H1 (cell line): Measurements from ENCODE around the gene HES5. TPM values are rescaled to one million over a fixed set of nuclear protein-coding genes. Genes with fewer than 3 reads are reported as not detected.

ENCODE experiments used
- CTCF ChIA-PET: fragments of 300-600 bp; sonication (Branson Sonifier 250); formaldehyde crosslinking; loops from one replicate; lab custom pipeline; 2021; ENCODE audit not compliant: partially characterized antibody; lab: Charles Lee
- POLR2A ChIA-PET: fragments of 300-600 bp; sonication (Branson Sonifier 250); formaldehyde crosslinking; loops from one replicate; lab custom pipeline; 2021; ENCODE audit warnings: inconsistent platforms; ENCODE audit not compliant: partially characterized antibody; lab: Charles Lee
- DNase-seq, 2 experiments: peaks; one replicate each; pipeline versions ENCODE4 v3.0.0 to v3.0.0-alpha.2; 2010 to 2022; ENCODE audit warnings: low spot score in 2 of 2, low read depth in 1 of 2, mixed read lengths in 1 of 2
- FAIRE-seq: peaks from 2 replicates; lab custom pipeline; 2011; peaks lifted over from hg19 to GRCh38; lab: Jason Lieb, UNC
- H2AFZ ChIP-seq: 2 replicates; pipeline ENCODE4 v1.8.1; 2012; ENCODE audit warnings: low read length, inconsistent platforms
- H2AK5ac ChIP-seq: 2 replicates; pipeline ENCODE4 v1.6.1; 2013; ENCODE audit warnings: low read depth, low read length
- H2BK120ac ChIP-seq: replicated peaks from 2 replicates; pipeline ENCODE3; 2013; ENCODE audit warnings: low read depth, low read length, inconsistent platforms
- H2BK12ac ChIP-seq: 2 replicates; pipeline ENCODE4 v1.6.1; 2013; ENCODE audit warnings: low read depth, low read length
- H2BK15ac ChIP-seq: 2 replicates; pipeline ENCODE4 v1.6.1; 2013; ENCODE audit warnings: low read length
- H2BK20ac ChIP-seq: 2 replicates; pipeline ENCODE4 v1.6.1; 2013; ENCODE audit warnings: low read length
- H2BK5ac ChIP-seq: 2 replicates; pipeline ENCODE4 v1.6.1; 2013; ENCODE audit warnings: low read depth, low read length
- H3K14ac ChIP-seq: 2 replicates; pipeline ENCODE4 v1.6.1; 2013; ENCODE audit warnings: inconsistent platforms; ENCODE audit not compliant: insufficient read length
- H3K18ac ChIP-seq: 2 replicates; pipeline ENCODE4 v1.6.1; 2013; ENCODE audit warnings: low read length; ENCODE audit errors: extremely low read depth
- H3K23ac ChIP-seq: 2 replicates; pipeline ENCODE4 v1.6.1; 2013; ENCODE audit warnings: inconsistent platforms; ENCODE audit not compliant: insufficient read length
- H3K23me2 ChIP-seq: 2 replicates; pipeline ENCODE4 v1.6.1; 2013; ENCODE audit warnings: low read depth, low read length
- H3K27ac ChIP-seq: 2 replicates; pipeline ENCODE4 v1.6.1; 2011; ENCODE audit warnings: low read depth, low read length, inconsistent platforms
- H3K27me3 ChIP-seq, 4 experiments: replicated peaks in 1 of 4; 1 replicate in 1 of 4; 2 replicates in 3 of 4; pipeline versions ENCODE4 v1.6.1 to v1.8.1; 2011 to 2013; ENCODE audit warnings: low read length in 3 of 4, mild to moderate bottlenecking in 3 of 4, inconsistent platforms in 2 of 4, mixed read lengths in 2 of 4, moderate library complexity in 1 of 4; ENCODE audit not compliant: control insufficient read depth in 3 of 4, insufficient read depth in 3 of 4; ENCODE audit errors: extremely low read depth in 1 of 4
- H3K36me3 ChIP-seq, 4 experiments: 2 replicates each; pipeline versions ENCODE4 v1.6.1 to v1.8.1; 2011 to 2013; ENCODE audit warnings: mild to moderate bottlenecking in 4 of 4, low read length in 3 of 4, moderate library complexity in 2 of 4, control low read depth in 1 of 4, inconsistent platforms in 1 of 4; ENCODE audit not compliant: insufficient read depth in 4 of 4, control insufficient read depth in 2 of 4
- H3K4ac ChIP-seq: replicated peaks from 2 replicates; pipeline ENCODE3; 2013; ENCODE audit warnings: low read length, low read depth, mixed read lengths, inconsistent platforms; ENCODE audit not compliant: insufficient read length
- H3K4me1 ChIP-seq, 4 experiments: replicated peaks in 1 of 4; 1 replicate in 1 of 4; 2 replicates in 3 of 4; pipeline versions ENCODE4 v1.6.1 to v1.8.1; 2011 to 2013; ENCODE audit warnings: low read length in 3 of 4, inconsistent platforms in 2 of 4, mixed read lengths in 1 of 4; ENCODE audit not compliant: insufficient read depth in 4 of 4, control insufficient read depth in 3 of 4
- H3K4me2 ChIP-seq, 2 experiments: 2 replicates each; pipeline versions ENCODE4 v1.6.1 to v1.8.1; 2011 to 2013; ENCODE audit warnings: low read depth in 2 of 2, low read length in 2 of 2, control low read depth in 1 of 2, inconsistent platforms in 1 of 2, mild to moderate bottlenecking in 1 of 2; ENCODE audit not compliant: insufficient read depth in 1 of 2
- H3K4me3 ChIP-seq, 4 experiments: fragments of 200-600, 300-600 bp in 1 of 4; sonication (generic), shearing (Covaris generic), sonication (Bioruptor Twin) in 1 of 4; 2 replicates each; pipeline versions ENCODE4 v1.5.1 to v1.8.1; 2011 to 2016; ENCODE audit warnings: low read length in 4 of 4, low read depth in 3 of 4, control low read depth in 2 of 4, inconsistent platforms in 2 of 4, mild to moderate bottlenecking in 2 of 4, mixed read lengths in 1 of 4, moderate library complexity in 1 of 4; ENCODE audit not compliant: insufficient read depth in 2 of 4; ENCODE audit errors: extremely low read depth in 1 of 4
- H3K56ac ChIP-seq: replicated peaks from 2 replicates; pipeline ENCODE3; 2013; ENCODE audit warnings: low read depth, mild to moderate bottlenecking, mixed read lengths, low read length, inconsistent platforms; ENCODE audit not compliant: insufficient read length
- H3K79me1 ChIP-seq: 2 replicates; pipeline ENCODE4 v1.6.1; 2013; ENCODE audit warnings: low read depth, low read length, control low read depth
- H3K79me2 ChIP-seq, 2 experiments: 2 replicates each; pipeline versions ENCODE4 v1.6.1 to v1.8.1; 2012 to 2013; ENCODE audit warnings: low read length in 2 of 2, mild to moderate bottlenecking in 2 of 2, inconsistent platforms in 1 of 2; ENCODE audit not compliant: insufficient read depth in 2 of 2, control insufficient read depth in 1 of 2
- H3K9ac ChIP-seq, 4 experiments: replicated peaks in 1 of 4; 1 replicate in 1 of 4; 2 replicates in 3 of 4; pipeline versions ENCODE4 v1.6.1 to v1.8.1; 2011 to 2013; ENCODE audit warnings: low read depth in 3 of 4, low read length in 3 of 4, control low read depth in 2 of 4, mild to moderate bottlenecking in 2 of 4, moderate library complexity in 2 of 4, inconsistent platforms in 1 of 4; ENCODE audit errors: extremely low read depth in 1 of 4
- H3K9me3 ChIP-seq, 2 experiments: 2 replicates each; pipeline versions ENCODE4 v1.6.1 to v1.8.1; 2012 to 2013; ENCODE audit warnings: mild to moderate bottlenecking in 2 of 2, moderate library complexity in 2 of 2, control low read depth in 1 of 2, inconsistent platforms in 1 of 2, low read depth in 1 of 2, low read length in 1 of 2, mixed read lengths in 1 of 2; ENCODE audit not compliant: insufficient read depth in 2 of 2
- H4K20me1 ChIP-seq, 2 experiments: replicated peaks in 1 of 2; 2 replicates each; pipeline versions ENCODE3 to v1.8.1; 2011 to 2013; ENCODE audit warnings: inconsistent platforms in 2 of 2, low read length in 2 of 2, mild to moderate bottlenecking in 1 of 2; ENCODE audit not compliant: insufficient read depth in 2 of 2, control insufficient read depth in 1 of 2
- H4K5ac ChIP-seq: 2 replicates; pipeline ENCODE4 v1.6.1; 2013; ENCODE audit warnings: low read length, low read depth, mixed read lengths, inconsistent platforms; ENCODE audit not compliant: insufficient read length
- H4K8ac ChIP-seq: 2 replicates; pipeline ENCODE4 v1.8.0; 2013; ENCODE audit warnings: mild to moderate bottlenecking, moderate library complexity, low read length, inconsistent platforms; ENCODE audit not compliant: insufficient read depth; ENCODE audit errors: extremely low read depth
- H4K91ac ChIP-seq: replicated peaks from 2 replicates; pipeline ENCODE3; 2013; ENCODE audit warnings: low read length, mixed read lengths, inconsistent platforms; ENCODE audit not compliant: insufficient read length
- ATF3 ChIP-seq: IDR thresholded peaks from 2 replicates; pipeline ENCODE4 v1.6.1; 2011; ENCODE audit warnings: low read depth, mild to moderate bottlenecking, low read length; ENCODE audit not compliant: insufficient read depth
- BACH1 ChIP-seq: IDR thresholded peaks from 2 replicates; pipeline ENCODE4 v1.6.1; 2012; ENCODE audit warnings: low read length, improper control_type of control experiment
- CHD2 ChIP-seq: IDR thresholded peaks from 2 replicates; pipeline ENCODE4 v1.6.1; 2012; ENCODE audit warnings: low read length, improper control_type of control experiment
- CTBP2 ChIP-seq: IDR thresholded peaks from 2 replicates; pipeline ENCODE4 v1.7.0; 2011; ENCODE audit warnings: borderline replicate concordance, mild to moderate bottlenecking, moderate library complexity, mixed read lengths, low read length; ENCODE audit not compliant: insufficient read depth, insufficient read length
- HDAC2 ChIP-seq, 2 experiments: fragments of 300-600 bp in 1 of 2; sonication (generic) in 1 of 2; IDR thresholded peaks; 2 replicates each; pipeline ENCODE4 v1.6.1; 2011 to 2012; ENCODE audit warnings: low read depth in 2 of 2, low read length in 2 of 2, mild to moderate bottlenecking in 2 of 2, moderate library complexity in 2 of 2, borderline replicate concordance in 1 of 2, inconsistent platforms in 1 of 2
- MAFK ChIP-seq: IDR thresholded peaks from 2 replicates; pipeline ENCODE4 v1.6.1; 2012; ENCODE audit warnings: low read depth, mild to moderate bottlenecking, improper control_type of control experiment, low read length
- POLR2A ChIP-seq, 2 experiments: IDR thresholded peaks; 1 replicate in 1 of 2; 2 replicates in 1 of 2; pipeline ENCODE4 v1.6.1; 2011; ENCODE audit warnings: low read depth in 2 of 2, low read length in 2 of 2, mild to moderate bottlenecking in 2 of 2; ENCODE audit errors: control extremely low read depth in 1 of 2
- RNF2 ChIP-seq: fragments of 200-900, 300-1000 bp; sonication (generic); IDR thresholded peaks from 2 replicates; pipeline ENCODE4 v1.7.1; 2016; ENCODE audit warnings: borderline replicate concordance, low read depth, mild to moderate bottlenecking, antibody characterized with exemption, low read length; ENCODE audit not compliant: poor library complexity, severe bottlenecking; ENCODE audit errors: missing control alignments
- YY1 ChIP-seq: IDR thresholded peaks from 2 replicates; pipeline ENCODE4 v1.6.1; 2011; ENCODE audit warnings: low read depth, mild to moderate bottlenecking, low read length
- WGBS, 2 experiments: shearing (Covaris generic) in 1 of 2; methylation state at CpG; one replicate each; pipeline versions ENCODE4 v1.1.6 to v1.1.7; 2013 to 2015; ENCODE audit warnings: low lambda C conversion rate in 2 of 2, mixed read lengths in 2 of 2, inconsistent platforms in 1 of 2, low coverage in 1 of 2, missing lambda C conversion rate in 1 of 2; ENCODE audit not compliant: insufficient replicate concordance in 2 of 2, insufficient coverage in 1 of 2, insufficient read length in 1 of 2; ENCODE audit errors: extremely low coverage in 1 of 2, missing lambda C conversion rate in 1 of 2; 5-methylcytosine and 5-hydroxymethylcytosine counted together
- polyA plus RNA-seq, 7 experiments: library from polyadenylated mRNA; depleted of rRNA in 3 of 7; stranded (reverse) in 5 of 7; unstranded in 2 of 7; fragments of >200 nt in 5 of 7; fragments of 200-250 nt in 2 of 7; gene quantifications; 1 replicate in 5 of 7; 2 replicates in 1 of 7; 4 replicates in 1 of 7; pipeline versions ENCODE4 v1.2.1 to v1.2.3, GENCODE V29; 2011 to 2013; ENCODE audit warnings: missing spikeins in 2 of 7, mixed read lengths in 2 of 7
- total RNA-seq: library from RNA; stranded (reverse); fragmentation: NEBNext Ultra II Directional; extraction: Animal tissue kit (Norgen Biotek cat#: 25700); gene quantifications from 2 replicates; pipeline ENCODE4 v1.2.1, GENCODE V29; 2021

Gene HES5
- total and polyA plus RNA-seq, 2 of the 8 experiments (the other 6 are each of a cell fraction or from before 2014, with no cell fraction given): 0.22 TPM; not detected in 1

GRCh38 chr1:2501820-2502119, 28.3 kb downstream of the HES5 start:
- Histone ChIP-seq H3K27me3 (peaks cover 0 to 8% (median 2%) of the 10 kb centered on the region in 4 experiments; a peak in 3 of 7 replicates), H3K36me3 (no peaks in the 10 kb centered on the region), H3K23me2 (no peaks in the 10 kb centered on the region), H3K18ac (no peak overlapping the region), H3K4ac (no peak overlapping the region), H4K8ac (no peak overlapping the region), H2AFZ (no peak overlapping the region), H3K4me2 (no peak overlapping the region), H2AK5ac (no peak overlapping the region), H2BK20ac (no peak overlapping the region), H4K91ac (no peak overlapping the region), H2BK120ac (no peak overlapping the region), H3K79me2 (no peaks in the 10 kb centered on the region), H3K23ac (no peak overlapping the region), H3K4me3 (no peak overlapping the region), H4K20me1 (peaks cover 4 to 12% of the 10 kb centered on the region in 2 experiments), H3K27ac (no peak overlapping the region), H2BK15ac (no peak overlapping the region), H4K5ac (no peak overlapping the region), H3K9me3 (no peaks in the 10 kb centered on the region), H3K56ac (no peak overlapping the region), H3K14ac (no peak overlapping the region), H2BK5ac (no peak overlapping the region), H3K4me1 (no peaks in the 10 kb centered on the region), H2BK12ac (no peak overlapping the region), H3K9ac (no peak overlapping the region), H3K79me1 (no peaks in the 10 kb centered on the region)
- WGBS, 2 experiments: 80% methylated on average over 7 of the region's 7 CpGs; no CpG with 5 or more reads in 1 of the 2 experiments
- no peak for DNase-seq
- no peak for FAIRE-seq
- ChIA-PET CTCF (interaction anchor here (0.9 to 1.2 kb wide), 3 partner anchors 13 to 99 kb away, joined by 3 to 5 read pairs (median 3); no protein-coding TSS in a partner anchor), POLR2A (interaction anchor here (1.3 to 2.3 kb wide), 3 partner anchors 10 to 31 kb away, joined by 3 to 6 read pairs (median 5); no protein-coding TSS in a partner anchor)
- TF ChIP-seq POLR2A (IDR thresholded peaks at IDR 0.05; ENCODE audit: control extremely low read depth in 1 of 2, low read depth in 2 of 2, low read length in 2 of 2): no peak
- TF ChIP-seq YY1: no peak
- TF ChIP-seq RNF2: no peak
- no peak for TF ChIP-seq MAFK
- TF ChIP-seq BACH1: no peak
- no peak for TF ChIP-seq CHD2
- no peak for TF ChIP-seq CTBP2
- no peak for TF ChIP-seq ATF3
- TF ChIP-seq HDAC2 (IDR thresholded peaks at IDR 0.05; ENCODE audit: borderline replicate concordance in 1 of 2, low read depth in 2 of 2, low read length in 2 of 2): no peak
